ENCODE results near the gene HAPLN2.

DNA sequence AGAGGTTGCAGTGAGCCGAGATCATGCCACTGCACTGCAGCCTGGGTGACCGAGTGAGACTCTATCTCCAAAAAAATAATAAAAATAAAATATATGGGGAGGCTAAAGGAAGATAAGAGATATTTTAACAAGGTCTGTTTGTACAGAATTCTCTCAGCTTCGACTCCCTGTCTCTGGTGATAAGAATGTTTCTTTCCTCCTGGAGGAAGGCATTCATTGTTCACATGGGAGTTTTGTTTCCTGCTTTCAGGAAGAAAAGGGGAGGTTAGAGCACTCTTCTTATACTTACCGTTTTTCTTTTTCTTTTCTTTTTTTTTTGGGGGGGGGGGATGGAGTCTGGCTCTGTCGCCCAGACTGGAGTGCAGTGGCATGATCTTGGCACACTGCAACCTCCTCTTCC, 29.7 kb upstream of the HAPLN2 start:
- TF ChIP-seq, protein P1, sequence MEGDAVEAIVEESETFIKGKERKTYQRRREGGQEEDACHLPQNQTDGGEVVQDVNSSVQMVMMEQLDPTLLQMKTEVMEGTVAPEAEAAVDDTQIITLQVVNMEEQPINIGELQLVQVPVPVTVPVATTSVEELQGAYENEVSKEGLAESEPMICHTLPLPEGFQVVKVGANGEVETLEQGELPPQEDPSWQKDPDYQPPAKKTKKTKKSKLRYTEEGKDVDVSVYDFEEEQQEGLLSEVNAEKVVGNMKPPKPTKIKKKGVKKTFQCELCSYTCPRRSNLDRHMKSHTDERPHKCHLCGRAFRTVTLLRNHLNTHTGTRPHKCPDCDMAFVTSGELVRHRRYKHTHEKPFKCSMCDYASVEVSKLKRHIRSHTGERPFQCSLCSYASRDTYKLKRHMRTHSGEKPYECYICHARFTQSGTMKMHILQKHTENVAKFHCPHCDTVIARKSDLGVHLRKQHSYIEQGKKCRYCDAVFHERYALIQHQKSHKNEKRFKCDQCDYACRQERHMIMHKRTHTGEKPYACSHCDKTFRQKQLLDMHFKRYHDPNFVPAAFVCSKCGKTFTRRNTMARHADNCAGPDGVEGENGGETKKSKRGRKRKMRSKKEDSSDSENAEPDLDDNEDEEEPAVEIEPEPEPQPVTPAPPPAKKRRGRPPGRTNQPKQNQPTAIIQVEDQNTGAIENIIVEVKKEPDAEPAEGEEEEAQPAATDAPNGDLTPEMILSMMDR (IDR thresholded peaks at IDR 0.05) = no peak
- TF ChIP-seq POLR2AphosphoS5 (IDR thresholded peaks at IDR 0.05; ENCODE audit: low read depth, low read length) (no peak), SIN3A (IDR thresholded peaks at IDR 0.05; ENCODE audit: borderline replicate concordance, insufficient read depth, low read depth, low read length) (no peak)
- TF ChIP-seq, protein P2, sequence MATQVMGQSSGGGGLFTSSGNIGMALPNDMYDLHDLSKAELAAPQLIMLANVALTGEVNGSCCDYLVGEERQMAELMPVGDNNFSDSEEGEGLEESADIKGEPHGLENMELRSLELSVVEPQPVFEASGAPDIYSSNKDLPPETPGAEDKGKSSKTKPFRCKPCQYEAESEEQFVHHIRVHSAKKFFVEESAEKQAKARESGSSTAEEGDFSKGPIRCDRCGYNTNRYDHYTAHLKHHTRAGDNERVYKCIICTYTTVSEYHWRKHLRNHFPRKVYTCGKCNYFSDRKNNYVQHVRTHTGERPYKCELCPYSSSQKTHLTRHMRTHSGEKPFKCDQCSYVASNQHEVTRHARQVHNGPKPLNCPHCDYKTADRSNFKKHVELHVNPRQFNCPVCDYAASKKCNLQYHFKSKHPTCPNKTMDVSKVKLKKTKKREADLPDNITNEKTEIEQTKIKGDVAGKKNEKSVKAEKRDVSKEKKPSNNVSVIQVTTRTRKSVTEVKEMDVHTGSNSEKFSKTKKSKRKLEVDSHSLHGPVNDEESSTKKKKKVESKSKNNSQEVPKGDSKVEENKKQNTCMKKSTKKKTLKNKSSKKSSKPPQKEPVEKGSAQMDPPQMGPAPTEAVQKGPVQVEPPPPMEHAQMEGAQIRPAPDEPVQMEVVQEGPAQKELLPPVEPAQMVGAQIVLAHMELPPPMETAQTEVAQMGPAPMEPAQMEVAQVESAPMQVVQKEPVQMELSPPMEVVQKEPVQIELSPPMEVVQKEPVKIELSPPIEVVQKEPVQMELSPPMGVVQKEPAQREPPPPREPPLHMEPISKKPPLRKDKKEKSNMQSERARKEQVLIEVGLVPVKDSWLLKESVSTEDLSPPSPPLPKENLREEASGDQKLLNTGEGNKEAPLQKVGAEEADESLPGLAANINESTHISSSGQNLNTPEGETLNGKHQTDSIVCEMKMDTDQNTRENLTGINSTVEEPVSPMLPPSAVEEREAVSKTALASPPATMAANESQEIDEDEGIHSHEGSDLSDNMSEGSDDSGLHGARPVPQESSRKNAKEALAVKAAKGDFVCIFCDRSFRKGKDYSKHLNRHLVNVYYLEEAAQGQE (IDR thresholded peaks at IDR 0.05; ENCODE audit: insufficient read depth in 1 of 2, low read depth in 2 of 2, low read length in 1 of 2) = no peak
